Ovary (tissue), 9 donors: ENCODE results near the gene ME1. TPM values are rescaled to one million over a fixed set of nuclear protein-coding genes. Genes with fewer than 3 reads are reported as not detected.
"Not testable (repeated sequence)": the region's sequence is repeated elsewhere in the genome, so short reads cannot be mapped to it uniquely, and the experiment has no call there.

ENCODE experiments used
- DNase-seq, 5 donors: peaks; one replicate each; pipeline ENCODE4 v3.0.0-alpha.2; 2019 to 2020
- H3K27ac ChIP-seq, 2 donors: fragments of 200-600 bp; one replicate each; pipeline versions ENCODE4 v1.5.1 to v1.8.0; 2019 to 2022
- H3K27me3 ChIP-seq: fragments of 200-600 bp; one replicate; pipeline ENCODE4 v1.8.0; 2022
- H3K36me3 ChIP-seq: fragments of 200-600 bp; sonication (generic); one replicate; pipeline ENCODE4 v1.5.1; 2019
- H3K4me1 ChIP-seq: one replicate; pipeline ENCODE4 v1.8.1; 2013; ENCODE audit warnings: mild to moderate bottlenecking, moderate library complexity; ENCODE audit not compliant: insufficient read depth
- H3K4me3 ChIP-seq: fragments of 200-600 bp; sonication (generic); one replicate; pipeline ENCODE4 v1.5.1; 2017
- H3K9me3 ChIP-seq, 2 donors: fragments of 200-600 bp in 1 of 2; sonication (generic) in 1 of 2; one replicate each; pipeline versions ENCODE4 v1.5.1 to v1.8.1; 2013 to 2019; ENCODE audit warnings: mild to moderate bottlenecking in 1 of 2, moderate library complexity in 1 of 2
- EP300 ChIP-seq: sonication (generic); formaldehyde crosslinking; IDR thresholded peaks from one replicate; pipeline ENCODE4 v1.6.1; 2017; ENCODE audit warnings: antibody characterized with exemption
- POLR2A ChIP-seq: fragments of 450-650 bp; IDR thresholded peaks from one replicate; pipeline ENCODE4 v1.6.1; 2017; ENCODE audit warnings: antibody characterized with exemption, mild to moderate bottlenecking, moderate library complexity
- WGBS, 3 donors: extraction: QIAGEN DNeasy Blood & Tissue Kit in 1 of 3; methylation state at CpG; one replicate each; pipeline versions ENCODE4 v1.1.5 to v1.1.7; 2013 to 2017; 5-methylcytosine and 5-hydroxymethylcytosine counted together
- intact Hi-C, 4 donors: fragments of 100-400 bp; cut with DNase I; formaldehyde crosslinking; loops; one replicate each; pipeline versions ENCODE4 v1.11.0 to v1.15.1; 2022 to 2023
- polyA plus RNA-seq, 2 donors: library from polyadenylated mRNA; stranded (reverse); fragments of 200-250 nt in 1 of 2; fragments of 350-450 nt in 1 of 2; fragmentation: Illumina TruSeq in 1 of 2; extraction: RNeasy Lipid Tissue Mini Kit (QIAGEN cat#74804) in 1 of 2; gene quantifications; one replicate each; pipeline ENCODE4 v1.2.3, GENCODE V29; 2013 to 2014
- total RNA-seq, 7 donors: library from RNA; depleted of rRNA in 2 of 7; stranded (reverse); fragments of >200 nt in 2 of 7; fragmentation: NEBNext Ultra II Directional in 3 of 7; extraction: Animal tissue kit (Norgen Biotek cat#: 25700) in 3 of 7; gene quantifications; one replicate each; pipeline versions ENCODE4 v1.1.0 to v1.2.4, GENCODE V29; 2016 to 2023
- TF ChIP-seq, protein P1 (sequence below), 3 donors: fragments of 450-650 bp in 2 of 3; fragments of 200-600 bp in 1 of 3; IDR thresholded peaks; one replicate each; pipeline versions ENCODE4 v1.5.1 to v1.8.0; 2016 to 2022; ENCODE audit warnings: antibody characterized with exemption in 3 of 3, mild to moderate bottlenecking in 1 of 3
- donor health status: DM: no; HTN: no; CAD: no; lungs with moderate emphysema.
- donor health status: DM: no; HTN: no; CAD: no.
- donor health status: Bipolar disorder and iron deficiency.
- donor health status: DM: yes; HTN: yes; CAD: no.
- donor health status: DM: no; HTN: no; CAD: no.
- donor health status: DM: yes; HTN: yes; CAD: no.

ME1 gene
- total and polyA plus RNA-seq, 9 donors = 7.5 to 19.6 (median 14.9) TPM

DNA sequence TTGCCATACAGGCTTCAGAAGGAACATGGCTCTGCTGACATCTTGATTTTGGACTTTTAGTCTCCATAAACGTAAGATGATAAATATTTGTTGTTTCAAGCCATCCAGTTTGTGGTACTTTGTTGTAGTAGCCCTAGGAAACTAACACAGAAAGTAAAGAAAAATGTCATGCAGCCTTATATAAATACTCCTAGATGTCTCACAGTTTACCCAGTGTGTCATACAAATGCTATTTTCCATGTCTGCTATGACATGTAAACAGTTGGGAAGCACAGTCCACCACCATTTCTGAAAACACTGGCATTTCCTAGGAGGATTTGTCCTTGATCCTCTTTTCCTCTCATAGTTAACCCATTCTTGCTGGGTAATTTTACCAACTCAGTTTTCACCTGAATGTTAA, 30.6 kb upstream of the ME1 start:
- H3K9me3 ChIP-seq = no peaks in the 10 kb centered on the region
- WGBS, 3 donors = 38 to 72% (median 71%) methylated on average over 1 of the region's 1 CpG
- intact Hi-C loops = no loop called here

DNA sequence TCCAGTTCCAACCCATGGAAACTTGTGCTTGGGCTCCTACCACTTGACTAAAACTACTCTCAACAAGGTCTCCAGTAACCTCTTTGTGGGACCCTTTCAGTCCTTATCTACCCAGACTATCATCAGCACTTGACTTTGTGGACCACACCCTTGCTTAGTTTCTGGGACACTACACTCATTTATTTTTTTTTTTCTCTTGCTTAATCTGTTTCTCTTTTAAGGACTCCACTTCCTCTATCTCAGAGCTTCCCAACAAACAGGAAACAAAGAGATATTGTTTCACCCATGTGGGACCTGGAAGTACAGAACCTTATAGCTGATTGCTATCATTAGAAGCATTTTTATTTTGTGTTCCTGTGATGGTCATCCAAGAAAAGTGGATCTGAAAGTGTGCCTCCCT, 28.8 kb upstream of the ME1 start:
- Histone ChIP-seq H3K27ac (no peak overlapping the region), H3K9me3 (no peaks in the 10 kb centered on the region), H3K36me3 (no peaks in the 10 kb centered on the region), H3K4me3 (no peak overlapping the region), H3K27me3 (no peaks in the 10 kb centered on the region), H3K4me1 (no peaks in the 10 kb centered on the region)
- DNase-seq = no peak
- intact Hi-C loops = no loop called here
- no peak for TF ChIP-seq EP300
- no peak for TF ChIP-seq POLR2A
- TF ChIP-seq, protein P1, sequence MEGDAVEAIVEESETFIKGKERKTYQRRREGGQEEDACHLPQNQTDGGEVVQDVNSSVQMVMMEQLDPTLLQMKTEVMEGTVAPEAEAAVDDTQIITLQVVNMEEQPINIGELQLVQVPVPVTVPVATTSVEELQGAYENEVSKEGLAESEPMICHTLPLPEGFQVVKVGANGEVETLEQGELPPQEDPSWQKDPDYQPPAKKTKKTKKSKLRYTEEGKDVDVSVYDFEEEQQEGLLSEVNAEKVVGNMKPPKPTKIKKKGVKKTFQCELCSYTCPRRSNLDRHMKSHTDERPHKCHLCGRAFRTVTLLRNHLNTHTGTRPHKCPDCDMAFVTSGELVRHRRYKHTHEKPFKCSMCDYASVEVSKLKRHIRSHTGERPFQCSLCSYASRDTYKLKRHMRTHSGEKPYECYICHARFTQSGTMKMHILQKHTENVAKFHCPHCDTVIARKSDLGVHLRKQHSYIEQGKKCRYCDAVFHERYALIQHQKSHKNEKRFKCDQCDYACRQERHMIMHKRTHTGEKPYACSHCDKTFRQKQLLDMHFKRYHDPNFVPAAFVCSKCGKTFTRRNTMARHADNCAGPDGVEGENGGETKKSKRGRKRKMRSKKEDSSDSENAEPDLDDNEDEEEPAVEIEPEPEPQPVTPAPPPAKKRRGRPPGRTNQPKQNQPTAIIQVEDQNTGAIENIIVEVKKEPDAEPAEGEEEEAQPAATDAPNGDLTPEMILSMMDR (IDR thresholded peaks at IDR 0.05) = no peak

More for the DNA sequence above, 30.6 kb upstream of the ME1 start:
- Histone ChIP-seq H3K27me3 (no peaks in the 10 kb centered on the region), H3K36me3 (no peaks in the 10 kb centered on the region), H3K27ac (no peak overlapping the region), H3K4me3 (no peak overlapping the region), H3K4me1 (no peaks in the 10 kb centered on the region)
- TF ChIP-seq EP300 = no peak
- TF ChIP-seq, protein P1 (IDR thresholded peaks at IDR 0.05) = no peak
- no peak for TF ChIP-seq POLR2A
- DNase-seq = no peak

DNA sequence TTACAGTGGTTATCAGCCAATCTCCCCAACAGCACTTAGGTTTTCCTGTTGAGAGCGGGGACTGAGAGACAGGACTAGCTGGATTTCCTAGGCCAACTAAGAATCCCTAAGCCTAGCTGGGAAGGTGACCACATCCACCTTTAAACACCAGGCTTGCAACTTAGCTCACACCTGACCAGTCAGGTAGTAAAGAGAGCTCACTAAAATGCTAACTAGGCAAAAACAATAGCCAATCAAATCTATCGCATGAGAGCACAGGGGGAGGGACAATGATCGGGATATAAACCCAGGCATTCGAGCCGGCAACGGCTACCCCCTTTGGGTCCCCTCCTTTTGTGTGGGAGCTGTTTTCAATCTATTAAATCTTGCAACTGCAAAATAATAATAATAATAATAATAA, 19.2 kb upstream of the ME1 start:
- H3K9me3 ChIP-seq, DNase-seq, H3K4me1 ChIP-seq, intact Hi-C loops, H3K27me3 ChIP-seq, H3K36me3 ChIP-seq, H3K27ac ChIP-seq, H3K4me3 ChIP-seq: not testable (repeated sequence)
- 96 to 99% (median 97%) methylated on average over 6 of the region's 6 CpGs for WGBS, 3 donors

DNA sequence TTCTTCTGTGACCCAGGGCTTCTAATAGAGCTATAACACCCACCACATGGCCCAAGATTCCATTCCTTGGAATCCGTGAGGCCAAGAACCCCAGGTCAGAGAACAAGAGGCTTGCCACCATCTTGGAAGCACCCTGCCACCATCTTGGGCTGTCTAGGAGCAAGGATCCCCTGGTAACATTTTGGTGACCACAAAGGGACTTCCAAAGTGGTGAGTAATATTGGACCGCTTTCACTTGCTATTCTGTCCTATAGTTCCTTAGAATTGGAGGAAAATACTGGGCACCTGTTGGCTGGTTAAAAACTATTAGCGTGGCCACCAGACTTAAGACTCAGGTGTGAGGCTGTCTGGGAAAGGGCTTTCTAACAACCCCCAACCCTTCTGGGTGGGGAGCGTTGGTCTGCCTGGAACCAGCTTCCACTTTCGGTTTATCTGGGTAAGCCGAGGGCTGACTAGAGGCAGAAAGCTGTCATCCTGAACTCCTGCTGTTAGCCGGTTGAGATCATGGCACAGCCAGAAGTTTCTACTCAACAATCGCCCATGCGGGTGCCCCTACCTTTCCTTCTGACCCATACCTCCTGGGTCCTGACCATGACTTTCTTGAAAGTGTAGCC, 13.3 kb upstream of the ME1 start:
- DNase-seq, H3K36me3 ChIP-seq, H3K4me1 ChIP-seq, H3K27ac ChIP-seq, H3K27me3 ChIP-seq, H3K9me3 ChIP-seq, H3K4me3 ChIP-seq, intact Hi-C loops: not testable (repeated sequence)
- 93 to 97% (median 96%) methylated on average over 9 of the region's 9 CpGs for WGBS, 3 donors

DNA sequence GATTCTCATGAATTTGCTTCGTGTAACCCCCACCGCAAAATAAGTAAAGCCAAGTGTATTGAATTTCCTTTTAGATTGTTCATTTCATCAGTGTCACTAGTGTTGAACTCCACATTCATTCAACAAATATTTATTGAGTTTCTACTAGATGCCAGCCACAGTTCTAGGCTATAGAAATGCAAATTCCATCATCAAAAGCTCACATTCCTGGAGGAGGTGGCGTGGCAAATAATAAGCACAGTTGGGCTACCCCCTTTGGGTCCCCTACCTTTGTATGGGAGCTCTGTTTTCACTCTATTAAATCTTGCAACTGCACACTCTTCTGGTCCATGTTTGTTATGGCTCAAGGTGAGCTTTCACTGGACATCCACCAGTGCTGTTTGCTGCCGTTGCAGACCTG, 12.7 kb upstream of the ME1 start:
- no peak for DNase-seq
- Histone ChIP-seq H3K4me1 (no peaks in the 10 kb centered on the region), H3K36me3 (no peaks in the 10 kb centered on the region), H3K27me3 (no peaks in the 10 kb centered on the region), H3K27ac (no peak overlapping the region), H3K9me3 (no peaks in the 10 kb centered on the region), H3K4me3 (no peak overlapping the region)
- no peak for TF ChIP-seq EP300
- TF ChIP-seq, protein P1 (IDR thresholded peaks at IDR 0.05) = no peak
- TF ChIP-seq POLR2A = no peak
- intact Hi-C loops = no loop called here
- WGBS, 3 donors = 91 to 94% (median 93%) methylated on average over 4 of the region's 4 CpGs
